Astrocyte of the spinal cord (primary cell): ENCODE measurements around the gene GASK1A.

Source experiments
- DNase-seq: peaks from one replicate; pipeline ENCODE4 v3.0.0; 2011; ENCODE audit warnings: low read depth, low spot score
- H3K4me3 ChIP-seq: 2 replicates; pipeline ENCODE4 v1.5.1; 2011; ENCODE audit warnings: low read depth, mild to moderate bottlenecking, low read length, moderate library complexity
- CTCF ChIP-seq: IDR thresholded peaks from 2 replicates; pipeline ENCODE4 v1.5.1; 2012; ENCODE audit warnings: low read depth, mild to moderate bottlenecking, low read length, inconsistent platforms
- in situ Hi-C: cut with HindIII; loops from 2 replicates; pipeline ENCODE4 v1.10.0; 2017; ENCODE audit warnings: low sequenced_read_pairs

GASK1A gene

GRCh38 chr3:43073116-43073835 lies 94.2 kb downstream of the GASK1A start:
- H3K4me3 ChIP-seq: no peak overlapping the region
- DNase-seq: no peak
- in situ Hi-C loops: no loop called here
- TF ChIP-seq CTCF: no peak

GRCh38 chr3:43073836-43074220 lies 94.7 kb downstream of the GASK1A start:
- in situ Hi-C loops: no loop called here
- DNase-seq: no peak
- no peak overlapping the region for H3K4me3 ChIP-seq
- TF ChIP-seq CTCF: no peak

- TF ChIP-seq CTCF: no peak
- in situ Hi-C loops: no loop called here
- H3K4me3 ChIP-seq: no peak overlapping the region
- no peak for DNase-seq
These were observed 95.4 kb downstream of the GASK1A start for GRCh38 chr3:43074482-43074881.

- H3K4me3 ChIP-seq: no peak overlapping the region
- DNase-seq: no peak
- no peak for TF ChIP-seq CTCF
- in situ Hi-C loops: no loop called here
These were observed 96.0 kb downstream of the GASK1A start for GRCh38 chr3:43074901-43075689.

GRCh38 chr3:43075904-43076661 lies 97.0 kb downstream of the GASK1A start:
- H3K4me3 ChIP-seq: no peak overlapping the region
- in situ Hi-C loops: no loop called here
- no peak for TF ChIP-seq CTCF
- DNase-seq: no peak

- TF ChIP-seq CTCF: no peak
- in situ Hi-C loops: no loop called here
- peak; percentile 1 for DNase-seq
- H3K4me3 ChIP-seq: no peak overlapping the region
These were observed 97.7 kb downstream of the GASK1A start for GRCh38 chr3:43076857-43077256.
